Measurements from ENCODE around the gene PDE3B.

DNA sequence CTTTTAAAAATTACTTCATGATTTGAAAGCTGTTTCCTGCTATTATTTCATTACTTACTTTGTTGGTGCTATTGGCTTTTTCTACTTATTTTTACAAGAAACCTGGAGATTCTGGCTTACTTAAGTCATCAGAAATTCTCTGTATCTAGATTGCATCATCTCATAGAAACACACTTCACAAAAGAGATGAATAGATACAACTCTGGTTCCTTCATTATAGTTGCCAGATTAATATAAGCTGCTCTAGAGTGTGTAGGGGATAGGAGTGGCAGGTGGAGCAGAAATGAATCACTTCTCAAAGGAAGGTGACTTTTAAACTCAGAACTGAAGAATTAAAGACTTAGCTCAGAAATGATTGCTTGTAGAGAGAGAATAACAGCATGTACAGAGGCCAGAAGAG lies 228.4 kb downstream of the PDE3B start:
- TF ChIP-seq CTCF (conservative IDR thresholded peaks at IDR 0.05) (no peak), ZFX (IDR thresholded peaks at IDR 0.05) (no peak)
